Subcutaneous adipose tissue (tissue), 4 donors: ENCODE measurements around the gene EIF2D. TPM values are rescaled to one million over a fixed set of nuclear protein-coding genes. Genes with fewer than 3 reads are reported as not detected.

Source experiments
- CTCF ChIP-seq: fragments of 450-650 bp; IDR thresholded peaks from one replicate; pipeline ENCODE4 v1.5.1; 2016; ENCODE audit warnings: low read depth, mild to moderate bottlenecking, control low read depth, antibody characterized with exemption, moderate library complexity
- total RNA-seq, 4 donors: library from RNA; depleted of rRNA; stranded (reverse); fragments of >200 nt; gene quantifications; one replicate each; pipeline ENCODE4 v1.1.0, GENCODE V29; 2016

The EIF2D gene
- total RNA-seq, 4 donors from 2014 or later: 43.5 to 64.6 (median 51.4) TPM

GRCh38 chr1:206590025-206590758 lies 22.1 kb downstream of the EIF2D start:
- no peak for TF ChIP-seq CTCF

- no peak for TF ChIP-seq CTCF
Observed at GRCh38 chr1:206589206-206589605, 23.1 kb downstream of the EIF2D start.

GRCh38 chr1:206588492-206588891 lies 23.8 kb downstream of the EIF2D start:
- no peak for TF ChIP-seq CTCF

GRCh38 chr1:206587904-206588303 lies 24.4 kb downstream of the EIF2D start:
- TF ChIP-seq CTCF: no peak

- TF ChIP-seq CTCF: no peak
Observed at GRCh38 chr1:206586501-206587445, 25.5 kb downstream of the EIF2D start.

GRCh38 chr1:206584683-206585082 lies 27.6 kb downstream of the EIF2D start:
- TF ChIP-seq CTCF: no peak
